NCI-H1105 treated with DMSO at 0.1 percent for 48 hours (cell line): ENCODE data around the gene GRK5.

Experiments used
- DNase-seq: peaks from one replicate; lab custom pipeline; 2025; lab: John Stamatoyannopoulos, UW

GRK5 gene

DNA sequence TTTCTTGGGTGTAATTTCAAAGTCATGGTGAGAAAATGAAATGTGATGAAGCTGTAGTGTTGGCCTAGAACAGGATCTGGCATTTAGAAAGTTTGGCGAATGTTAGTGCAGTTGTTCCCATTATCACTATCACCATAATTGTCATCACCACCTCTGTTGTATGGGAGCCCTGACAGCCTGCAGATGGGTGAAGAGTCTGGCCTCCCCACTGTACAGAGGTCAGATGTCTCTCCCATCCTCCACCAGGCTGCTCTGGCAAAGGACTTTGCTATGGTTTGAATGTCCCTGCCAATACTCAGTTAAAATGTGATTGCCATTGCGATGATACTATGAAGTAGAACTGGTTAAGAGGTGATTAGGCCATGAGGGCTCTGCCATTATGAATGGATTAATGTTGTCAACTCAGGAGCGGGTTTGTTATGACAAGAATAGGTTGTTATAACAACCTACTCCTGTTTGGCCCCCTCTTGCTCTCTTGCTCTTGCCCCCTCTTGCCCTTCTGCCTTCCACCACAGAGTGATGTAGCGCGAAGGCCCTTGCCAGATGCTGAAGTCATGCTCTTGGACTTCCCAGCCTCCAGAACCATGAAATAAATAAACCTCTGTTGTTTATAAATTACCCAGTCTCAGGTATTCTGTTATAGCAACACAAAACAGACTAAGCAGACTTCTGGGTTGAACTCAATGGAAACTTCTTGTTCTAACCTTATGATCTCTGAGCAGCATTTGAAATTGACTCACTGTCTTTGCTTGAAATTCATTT lies 90.0 kb downstream of the GRK5 start:
- DNase-seq: no peak

- DNase-seq: no peak
Observed at GRCh38 chr10:119298810-119299209, 91.4 kb downstream of the GRK5 start.

GRCh38 chr10:119299531-119299930 lies 92.2 kb downstream of the GRK5 start:
- no peak for DNase-seq

DNA sequence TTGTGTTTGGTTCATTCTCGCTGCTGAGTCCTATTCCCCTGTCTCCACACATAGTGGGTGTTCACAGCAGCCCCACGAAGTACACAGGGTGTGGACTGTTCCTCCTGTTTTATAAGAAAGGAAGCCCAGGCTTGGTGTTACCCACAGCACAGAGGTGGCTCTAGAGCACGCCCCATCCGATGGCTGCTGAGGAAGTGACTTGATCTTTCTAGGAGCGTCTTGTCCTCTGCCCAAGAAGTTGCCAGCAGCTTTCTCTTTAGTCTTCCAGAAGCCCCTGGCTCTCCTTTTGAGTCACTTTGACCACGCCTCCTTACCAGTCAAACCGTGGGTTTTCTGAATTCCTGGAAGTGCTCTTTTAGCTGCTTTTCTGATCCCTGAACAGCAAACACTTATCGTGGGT lies 94.0 kb downstream of the GRK5 start:
- DNase-seq: no peak

DNA sequence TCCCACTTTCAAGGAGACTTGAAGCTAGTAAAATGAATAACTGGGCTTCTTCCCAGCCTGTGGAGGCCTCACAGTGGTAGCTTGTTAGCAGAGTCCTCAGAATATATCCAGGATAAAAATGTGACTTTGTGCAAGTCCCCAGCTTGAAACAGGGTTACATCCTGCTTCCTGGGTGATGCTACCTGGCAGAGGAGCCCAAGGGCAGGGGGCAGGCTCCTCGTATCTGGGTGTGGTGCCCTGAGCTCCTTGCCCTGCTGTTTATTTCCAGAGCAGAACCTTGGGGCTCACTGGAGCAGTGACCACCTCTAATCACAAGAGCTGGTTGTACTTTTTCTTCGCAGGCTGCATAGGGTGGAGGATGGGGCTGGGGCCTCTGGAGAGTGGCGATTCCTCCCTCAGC lies 94.8 kb downstream of the GRK5 start:
- no peak for DNase-seq

DNA sequence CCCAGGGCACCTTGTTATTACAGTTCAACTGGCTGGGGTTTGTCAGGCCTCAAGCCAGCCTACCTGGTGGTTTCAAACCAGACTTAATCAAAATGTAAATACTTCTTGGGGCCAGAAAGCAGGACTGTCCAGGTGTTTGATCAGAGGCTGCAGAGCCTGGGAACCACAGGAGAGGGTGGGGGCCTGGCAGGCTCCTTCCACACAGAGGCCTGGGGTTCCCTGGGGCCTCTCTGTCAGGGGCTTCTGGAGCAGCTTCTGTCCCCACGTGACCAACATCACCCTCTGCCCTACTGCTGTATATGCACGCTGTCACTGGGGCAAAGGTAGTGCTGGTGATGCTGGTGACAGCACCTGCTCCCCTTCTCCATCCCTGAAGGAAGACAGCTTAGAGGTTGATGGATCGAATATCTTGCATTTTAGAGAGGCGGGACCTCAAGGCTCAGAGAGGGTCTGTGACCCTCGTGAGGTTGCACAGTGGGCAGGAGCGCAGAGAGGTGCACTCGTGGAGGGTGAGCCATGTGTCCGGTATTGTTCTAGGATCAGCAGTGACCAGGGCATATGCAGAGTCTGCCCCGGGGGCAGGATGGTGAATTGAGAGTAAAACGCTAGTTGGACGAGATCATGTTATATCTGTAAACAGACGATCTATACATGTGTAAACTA lies 95.4 kb downstream of the GRK5 start:
- DNase-seq: no peak

DNA sequence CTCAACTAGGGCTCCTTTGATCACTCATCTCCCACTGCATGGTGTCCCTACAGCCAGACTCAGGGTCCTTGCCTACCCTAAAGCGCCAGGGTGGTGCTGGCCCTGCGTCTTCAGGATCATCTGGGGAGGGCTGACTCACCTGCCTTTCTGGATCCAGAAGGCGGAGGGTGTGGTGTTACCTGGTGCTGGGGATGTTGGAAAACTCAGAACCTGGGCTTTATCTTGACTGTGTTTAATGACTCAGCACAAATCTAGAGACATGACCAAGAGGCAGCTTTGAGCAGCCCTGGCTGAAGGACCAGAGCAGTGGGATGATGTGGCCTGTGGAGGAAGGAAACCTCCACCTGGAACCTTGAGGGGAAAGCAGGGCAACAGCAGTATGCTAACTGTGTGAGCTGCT lies 96.5 kb downstream of the GRK5 start:
- DNase-seq: no peak

DNA sequence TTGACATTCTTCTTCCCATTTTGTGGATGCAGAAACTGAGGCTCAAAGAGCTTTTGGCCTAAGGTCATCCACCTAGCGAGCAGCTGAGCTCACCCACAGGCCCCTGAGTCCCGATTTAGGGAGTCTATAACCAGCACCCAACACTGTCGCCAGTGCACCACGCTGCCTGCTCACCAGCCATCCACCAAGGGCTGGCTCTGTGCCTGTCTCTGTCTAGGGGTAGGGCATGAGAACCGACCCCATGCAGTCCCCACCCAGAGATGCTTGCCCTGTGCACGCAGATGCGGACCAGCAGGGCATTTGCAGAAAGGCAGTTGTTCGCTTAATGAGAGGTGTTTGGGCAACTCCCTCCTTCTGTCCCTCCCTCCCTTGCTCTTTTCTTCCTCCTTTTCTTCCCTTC lies 97.2 kb downstream of the GRK5 start:
- DNase-seq: no peak

GRCh38 chr10:119305860-119306513 lies 98.6 kb downstream of the GRK5 start:
- no peak for DNase-seq

DNA sequence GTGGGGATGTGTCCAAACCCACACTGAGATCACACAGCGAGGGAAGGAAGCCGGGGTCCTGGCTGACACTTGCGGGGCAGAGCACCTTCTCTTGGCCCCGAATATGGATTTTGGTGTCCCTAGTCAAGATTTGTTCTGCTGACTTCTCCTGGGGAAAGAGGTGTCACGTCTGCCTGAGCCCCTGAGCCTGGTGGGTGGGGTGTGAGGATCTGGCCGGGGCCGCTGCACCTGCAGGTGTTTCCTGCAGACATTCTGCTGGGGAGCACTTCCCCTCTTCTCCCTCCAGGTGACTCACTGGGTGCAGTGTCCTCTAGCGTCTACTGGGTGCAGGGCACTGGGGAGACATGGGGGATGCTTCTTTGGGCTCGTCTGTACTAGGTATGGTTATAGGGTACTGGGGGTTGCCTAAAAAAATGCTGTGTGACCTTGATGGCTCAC lies 99.2 kb downstream of the GRK5 start:
- DNase-seq: no peak

DNA sequence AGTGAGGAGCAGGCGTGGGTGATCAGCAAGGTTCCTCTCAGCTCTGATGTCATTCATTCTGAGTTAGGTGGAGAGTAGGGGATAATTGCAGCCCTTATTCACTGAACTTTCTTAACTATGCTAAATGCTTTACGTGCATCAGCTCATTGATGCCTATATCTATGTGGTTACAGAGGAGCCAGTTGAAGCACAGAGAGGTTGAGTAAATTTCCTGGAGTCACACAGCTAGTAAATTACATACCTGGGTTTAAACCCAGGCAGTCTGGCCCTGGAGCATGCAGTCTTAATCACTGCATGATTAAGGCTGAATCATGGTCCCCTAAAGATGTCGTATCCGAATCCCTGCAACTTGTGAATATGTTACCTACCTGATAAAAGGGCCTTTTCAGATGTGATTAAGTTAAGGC lies 99.6 kb downstream of the GRK5 start:
- no peak for DNase-seq

- DNase-seq: no peak
Observed at GRCh38 chr10:119308089-119308488, 100.7 kb downstream of the GRK5 start.

GRCh38 chr10:119308551-119309422 lies 101.4 kb downstream of the GRK5 start:
- DNase-seq: no peak

- DNase-seq: no peak
Observed at GRCh38 chr10:119309423-119309770, 102.0 kb downstream of the GRK5 start.

GRCh38 chr10:119310806-119311205 lies 103.4 kb downstream of the GRK5 start:
- no peak for DNase-seq

- no peak for DNase-seq
Observed at GRCh38 chr10:119312241-119312640, 104.9 kb downstream of the GRK5 start.

GRCh38 chr10:119313024-119313423 lies 105.7 kb downstream of the GRK5 start:
- no peak for DNase-seq

DNA sequence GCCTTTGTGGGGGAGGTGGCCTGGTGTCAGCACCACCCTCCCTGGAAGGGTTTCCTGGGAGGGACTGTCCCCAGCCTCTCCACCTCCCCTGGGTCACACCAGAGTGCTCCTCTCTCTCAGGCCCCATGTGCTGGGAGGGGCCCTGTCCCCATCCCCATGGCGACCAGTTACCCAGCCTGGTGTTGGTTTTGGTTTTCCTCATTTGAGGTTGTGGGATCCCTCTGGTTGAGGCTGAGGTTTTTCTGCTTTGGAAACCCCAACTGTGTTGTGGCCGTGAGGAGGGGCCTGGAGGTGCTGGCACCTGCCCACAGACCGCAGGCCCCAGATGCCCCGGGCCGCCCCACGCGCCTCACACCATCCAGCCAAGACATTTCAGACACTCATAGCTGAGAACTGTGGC lies 106.3 kb downstream of the GRK5 start:
- no peak for DNase-seq

- no peak for DNase-seq
Observed at GRCh38 chr10:119314061-119314460, 106.7 kb downstream of the GRK5 start.

DNA sequence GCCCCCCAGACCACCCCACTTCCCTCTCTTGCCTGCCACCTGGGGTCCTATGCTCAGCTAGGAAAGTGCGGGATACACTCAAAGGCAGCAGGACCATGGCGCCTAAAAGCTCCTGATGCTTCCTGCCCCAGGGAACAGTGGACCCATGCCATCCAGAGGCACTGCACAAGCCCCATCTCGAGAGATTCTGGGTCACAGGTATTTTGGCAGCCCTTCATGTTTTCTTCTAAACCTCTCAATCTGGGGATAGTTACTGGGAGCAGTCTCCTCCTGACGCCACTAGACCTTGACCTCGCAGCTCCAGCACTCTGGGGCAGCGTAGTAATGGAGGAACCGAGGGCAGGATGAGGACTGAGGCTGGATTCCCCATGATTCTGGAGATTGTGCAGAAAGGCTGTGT lies 107.1 kb downstream of the GRK5 start:
- DNase-seq: no peak

DNA sequence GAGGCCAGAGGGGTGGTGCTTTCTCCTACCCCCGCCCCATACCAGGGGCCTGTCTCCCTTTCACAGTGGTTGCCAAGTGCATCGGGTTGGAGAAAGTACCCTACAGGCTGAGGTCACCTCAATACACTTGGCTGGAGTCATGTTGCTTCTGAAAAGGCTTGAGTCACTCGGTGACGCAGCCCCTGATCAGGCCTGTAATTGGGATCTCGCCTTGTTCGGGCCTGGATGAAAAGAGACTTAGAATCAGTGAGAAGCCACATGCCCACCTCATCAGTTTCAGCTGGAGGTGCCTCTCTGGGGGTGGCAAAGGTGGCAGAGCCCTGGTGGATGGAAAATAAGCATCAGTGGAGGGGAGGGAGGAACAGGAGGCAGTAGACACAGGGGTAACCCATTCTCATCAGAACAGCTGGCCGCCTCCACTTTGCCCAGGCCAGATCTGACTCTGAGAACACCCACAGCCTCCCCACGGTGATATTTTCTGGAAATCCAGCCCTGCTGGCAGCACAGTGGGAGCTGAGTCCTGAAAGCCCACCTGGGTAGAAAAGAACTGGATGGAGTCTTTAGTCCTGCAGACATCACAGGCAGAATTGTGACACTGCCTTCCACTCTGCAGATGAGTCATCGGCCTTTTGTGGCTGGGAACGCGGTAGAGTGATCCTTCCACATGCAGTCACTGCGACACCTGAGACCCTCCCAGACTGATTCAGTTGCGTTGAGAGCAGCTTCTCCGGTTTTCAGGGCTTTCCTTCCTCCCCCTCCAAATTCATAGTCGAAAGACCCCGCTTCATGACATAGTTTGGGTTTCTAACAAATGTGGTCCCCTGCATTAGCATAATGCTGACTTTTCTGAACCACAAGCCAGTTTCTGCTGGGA lies 108.0 kb downstream of the GRK5 start:
- DNase-seq: no peak
